Nephron progenitor cell (in vitro differentiated cells): Measurements from ENCODE around the gene SLC12A3.

Experiments
- DNase-seq: peaks from one replicate; pipeline ENCODE4 v3.0.0; 2021
- H3K27ac Mint-ChIP-seq: 2 replicates; pipeline ENCODE4 v1.8.0; 2021; ENCODE audit warnings: mild to moderate bottlenecking, moderate library complexity, mixed read lengths
- H3K27me3 Mint-ChIP-seq: 2 replicates; pipeline ENCODE4 v1.8.0; 2021; ENCODE audit warnings: mild to moderate bottlenecking, low read depth, mixed read lengths; ENCODE audit not compliant: poor library complexity
- H3K36me3 Mint-ChIP-seq: 2 replicates; pipeline ENCODE4 v1.8.0; 2021; ENCODE audit warnings: low read depth, mixed read lengths
- H3K4me1 Mint-ChIP-seq: 2 replicates; pipeline ENCODE4 v1.8.0; 2021; ENCODE audit warnings: mixed read lengths
- H3K4me3 Mint-ChIP-seq: 2 replicates; pipeline ENCODE4 v1.8.0; 2021; ENCODE audit warnings: mild to moderate bottlenecking, moderate library complexity, mixed read lengths
- H3K9me3 Mint-ChIP-seq: 2 replicates; pipeline ENCODE4 v1.8.0; 2021; ENCODE audit warnings: mild to moderate bottlenecking, moderate library complexity, mixed read lengths
- CTCF ChIP-seq: fragments of 200-600 bp; sonication (generic); IDR thresholded peaks from 2 replicates; pipeline ENCODE4 v1.5.0; 2021; ENCODE audit warnings: antibody characterized with exemption

Gene SLC12A3

GRCh38 chr16:56861092-56861610 is 3.9 kb upstream of the SLC12A3 start:
- peak overlapping the region; percentile 55 for H3K27ac Mint-ChIP-seq
- no peaks in the 10 kb centered on the region for H3K36me3 Mint-ChIP-seq
- H3K9me3 Mint-ChIP-seq: no peaks in the 10 kb centered on the region
- no peak for DNase-seq
- peaks cover 5% of the 10 kb centered on the region for H3K27me3 Mint-ChIP-seq
- no peak overlapping the region for H3K4me3 Mint-ChIP-seq
- TF ChIP-seq CTCF: no peak
- H3K4me1 Mint-ChIP-seq: peaks cover 45% of the 10 kb centered on the region

GRCh38 chr16:56861756-56862155 is 3.3 kb upstream of the SLC12A3 start:
- Mint-ChIP-seq H3K27ac (peak overlapping the region; percentile 77), H3K27me3 (peaks cover 5% of the 10 kb centered on the region), H3K9me3 (no peaks in the 10 kb centered on the region), H3K4me1 (peaks cover 44% of the 10 kb centered on the region), H3K4me3 (no peak overlapping the region), H3K36me3 (no peaks in the 10 kb centered on the region)
- no peak for TF ChIP-seq CTCF
- DNase-seq: no peak

GRCh38 chr16:56862776-56863175 is 2.2 kb upstream of the SLC12A3 start:
- Mint-ChIP-seq H3K9me3 (no peaks in the 10 kb centered on the region), H3K4me1 (peaks cover 48% of the 10 kb centered on the region), H3K27ac (no peak overlapping the region), H3K36me3 (no peaks in the 10 kb centered on the region), H3K27me3 (peaks cover 5% of the 10 kb centered on the region), H3K4me3 (no peak overlapping the region)
- no peak for TF ChIP-seq CTCF
- DNase-seq: no peak

GRCh38 chr16:56865394-56866062 is 521 bp downstream of the SLC12A3 start:
- TF ChIP-seq CTCF: no peak
- Mint-ChIP-seq H3K27me3 (peaks cover 5% of the 10 kb centered on the region), H3K4me1 (peaks cover 43% of the 10 kb centered on the region), H3K36me3 (no peaks in the 10 kb centered on the region), H3K4me3 (no peak overlapping the region), H3K27ac (no peak overlapping the region), H3K9me3 (no peaks in the 10 kb centered on the region)
- DNase-seq: no peak

- DNase-seq: peak; percentile 41
Observed at GRCh38 chr16:56866955-56867830, 2.2 kb downstream of the SLC12A3 start.

More at GRCh38 chr16:56866955-56867830, 2.2 kb downstream of the SLC12A3 start:
- H3K27me3 Mint-ChIP-seq: peaks cover 5% of the 10 kb centered on the region
- TF ChIP-seq CTCF: peak; percentile 82
- no peak overlapping the region for H3K27ac Mint-ChIP-seq
- H3K36me3 Mint-ChIP-seq: no peaks in the 10 kb centered on the region
- H3K9me3 Mint-ChIP-seq: no peaks in the 10 kb centered on the region
- H3K4me3 Mint-ChIP-seq: no peak overlapping the region
- H3K4me1 Mint-ChIP-seq: peaks cover 35% of the 10 kb centered on the region
